ENCODE data around the gene PXT1. TPM values are rescaled to one million over a fixed set of nuclear protein-coding genes. Genes with fewer than 3 reads are reported as not detected.

The PXT1 gene
- total RNA-seq, 1 donor from 2014 or later: not detected

- Histone ChIP-seq H3K36me3 (ENCODE audit: control insufficient read depth, insufficient read depth, low read length) (no peaks in the 10 kb centered on the region), H3K4me3 (ENCODE audit: low read depth, low read length) (no peak overlapping the region), H3K27me3 (ENCODE audit: control insufficient read depth, insufficient read depth, low read length) (no peaks in the 10 kb centered on the region)
- TF ChIP-seq CTCF (IDR thresholded peaks at IDR 0.05; ENCODE audit: insufficient read depth, low read length, poor library complexity, severe bottlenecking): no peak
- no peak for DNase-seq (ENCODE audit: low read depth)
Observed at GRCh38 chr6:36362551-36363370, 79.9 kb downstream of the PXT1 start.

GRCh38 chr6:36361071-36361470, 81.6 kb downstream of the PXT1 start:
- no peaks in the 10 kb centered on the region for H3K27me3 ChIP-seq (ENCODE audit: control insufficient read depth, insufficient read depth, low read length)
- no peak for TF ChIP-seq CTCF (IDR thresholded peaks at IDR 0.05; ENCODE audit: insufficient read depth, low read length, poor library complexity, severe bottlenecking)
- no peaks in the 10 kb centered on the region for H3K36me3 ChIP-seq (ENCODE audit: control insufficient read depth, insufficient read depth, low read length)
- no peak overlapping the region for H3K4me3 ChIP-seq (ENCODE audit: low read depth, low read length)
- no peak for DNase-seq (ENCODE audit: low read depth)

- no peaks in the 10 kb centered on the region for H3K27me3 ChIP-seq (ENCODE audit: control insufficient read depth, insufficient read depth, low read length)
- peak; percentile 83 for TF ChIP-seq CTCF (IDR thresholded peaks at IDR 0.05; ENCODE audit: insufficient read depth, low read length, poor library complexity, severe bottlenecking)
- DNase-seq (ENCODE audit: low read depth): no peak
- H3K36me3 ChIP-seq (ENCODE audit: control insufficient read depth, insufficient read depth, low read length): no peaks in the 10 kb centered on the region
- no peak overlapping the region for H3K4me3 ChIP-seq (ENCODE audit: low read depth, low read length)
Observed at GRCh38 chr6:36360241-36361054, 82.2 kb downstream of the PXT1 start.

GRCh38 chr6:36358226-36358915, 84.3 kb downstream of the PXT1 start:
- Histone ChIP-seq H3K36me3 (ENCODE audit: control insufficient read depth, insufficient read depth, low read length) (no peaks in the 10 kb centered on the region), H3K27me3 (ENCODE audit: control insufficient read depth, insufficient read depth, low read length) (no peaks in the 10 kb centered on the region), H3K4me3 (ENCODE audit: low read depth, low read length) (no peak overlapping the region)
- DNase-seq (ENCODE audit: low read depth): no peak
- no peak for TF ChIP-seq CTCF (IDR thresholded peaks at IDR 0.05; ENCODE audit: insufficient read depth, low read length, poor library complexity, severe bottlenecking)

- DNase-seq (ENCODE audit: low read depth): no peak
- no peak for TF ChIP-seq CTCF (IDR thresholded peaks at IDR 0.05; ENCODE audit: insufficient read depth, low read length, poor library complexity, severe bottlenecking)
Observed at GRCh38 chr6:36357872-36358225, 84.8 kb downstream of the PXT1 start.

More at GRCh38 chr6:36357872-36358225, 84.8 kb downstream of the PXT1 start:
- Histone ChIP-seq H3K4me3 (ENCODE audit: low read depth, low read length) (no peak overlapping the region), H3K27me3 (ENCODE audit: control insufficient read depth, insufficient read depth, low read length) (no peaks in the 10 kb centered on the region), H3K36me3 (ENCODE audit: control insufficient read depth, insufficient read depth, low read length) (no peaks in the 10 kb centered on the region)

All from kidney epithelial cell (primary cell).